Astrocyte (in vitro differentiated cells and primary cell): Measurements from ENCODE around the gene C6orf118.

ENCODE experiments used
- EZH2 ChIP-seq: IDR thresholded peaks from 2 replicates; pipeline ENCODE4 v1.6.1; 2012; ENCODE audit warnings: mild to moderate bottlenecking, low read length, inconsistent platforms; ENCODE audit not compliant: insufficient read depth
- TF ChIP-seq, protein P1 (sequence below): IDR thresholded peaks from 2 replicates; pipeline ENCODE4 v1.5.1; 2011; ENCODE audit warnings: low read depth, mild to moderate bottlenecking, inconsistent platforms, low read length, moderate library complexity; ENCODE audit not compliant: insufficient read depth

- TF ChIP-seq, protein P1, sequence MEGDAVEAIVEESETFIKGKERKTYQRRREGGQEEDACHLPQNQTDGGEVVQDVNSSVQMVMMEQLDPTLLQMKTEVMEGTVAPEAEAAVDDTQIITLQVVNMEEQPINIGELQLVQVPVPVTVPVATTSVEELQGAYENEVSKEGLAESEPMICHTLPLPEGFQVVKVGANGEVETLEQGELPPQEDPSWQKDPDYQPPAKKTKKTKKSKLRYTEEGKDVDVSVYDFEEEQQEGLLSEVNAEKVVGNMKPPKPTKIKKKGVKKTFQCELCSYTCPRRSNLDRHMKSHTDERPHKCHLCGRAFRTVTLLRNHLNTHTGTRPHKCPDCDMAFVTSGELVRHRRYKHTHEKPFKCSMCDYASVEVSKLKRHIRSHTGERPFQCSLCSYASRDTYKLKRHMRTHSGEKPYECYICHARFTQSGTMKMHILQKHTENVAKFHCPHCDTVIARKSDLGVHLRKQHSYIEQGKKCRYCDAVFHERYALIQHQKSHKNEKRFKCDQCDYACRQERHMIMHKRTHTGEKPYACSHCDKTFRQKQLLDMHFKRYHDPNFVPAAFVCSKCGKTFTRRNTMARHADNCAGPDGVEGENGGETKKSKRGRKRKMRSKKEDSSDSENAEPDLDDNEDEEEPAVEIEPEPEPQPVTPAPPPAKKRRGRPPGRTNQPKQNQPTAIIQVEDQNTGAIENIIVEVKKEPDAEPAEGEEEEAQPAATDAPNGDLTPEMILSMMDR, result no peak
- no peak for TF ChIP-seq EZH2
Observed at GRCh38 chr6:165268987-165269386, 40.4 kb downstream of the C6orf118 start.
